HepG2 (cell line): Measurements from ENCODE around the gene GALNT10. TPM values are rescaled to one million over a fixed set of nuclear protein-coding genes. Genes with fewer than 3 reads are reported as not detected.

Source experiments
- ATAC-seq: fragments of 200-7000 bp; cut with Tn5 transposase; 3 replicates; pipeline ENCODE4 v1.9.1; 2020; ENCODE audit warnings: mild to moderate bottlenecking, moderate library complexity
- BruUV-seq: library from RNA; stranded (reverse); fragments of 400-500 nt; replicated peaks from 2 replicates; lab custom pipeline; 2021; lab: Mats Ljungman, UMichigan
- CTCF ChIA-PET: fragments of 300-600 bp; formaldehyde crosslinking; extraction: SDS; loops from one replicate; lab custom pipeline; 2021; ENCODE audit warnings: low total read pairs, inconsistent platforms, low intra/inter-chr PET ratio; lab: Yijun Ruan, JAX
- POLR2A ChIA-PET: fragments of 350-600 bp; sonication (Branson Sonifier 250); formaldehyde crosslinking; loops from one replicate; lab custom pipeline; 2020; ENCODE audit warnings: antibody characterized with exemption, inconsistent platforms; lab: Yijun Ruan, JAX
- DNase-seq: peaks from one replicate; pipeline ENCODE4 v3.0.0-alpha.2; 2015; ENCODE audit warnings: low spot score
- FAIRE-seq: peaks from 3 replicates; lab custom pipeline; 2011; peaks lifted over from hg19 to GRCh38; lab: Jason Lieb, UNC
- H2AFZ ChIP-seq: one replicate; pipeline ENCODE4 v1.6.1; 2011; ENCODE audit warnings: low read length, inconsistent platforms
- H3K27ac ChIP-seq: fragments of 300-600 bp; 3 replicates; pipeline ENCODE4 v1.8.0; 2011; ENCODE audit warnings: mixed run types, mild to moderate bottlenecking, mixed read lengths, low read length, inconsistent platforms; ENCODE audit not compliant: insufficient read depth; ENCODE audit errors: extremely low read length
- H3K27me3 ChIP-seq, 2 experiments: fragments of 200-600 bp in 1 of 2; 2 replicates in 1 of 2; 3 replicates in 1 of 2; pipeline versions ENCODE4 v1.6.0 to v1.8.0; 2011; ENCODE audit warnings: low read length in 2 of 2, mild to moderate bottlenecking in 2 of 2, moderate library complexity in 2 of 2, inconsistent platforms in 1 of 2; ENCODE audit not compliant: insufficient read depth in 2 of 2, control insufficient read depth in 1 of 2
- H3K36me3 ChIP-seq, 2 experiments: fragments of 200-600 bp in 1 of 2; replicated peaks in 1 of 2; 2 replicates in 1 of 2; 3 replicates in 1 of 2; pipeline versions ENCODE4 v1.5.1 to v1.8.0; 2011; ENCODE audit warnings: low read length in 2 of 2, inconsistent platforms in 1 of 2; ENCODE audit not compliant: insufficient read depth in 2 of 2, control insufficient read depth in 1 of 2
- H3K4me1 ChIP-seq: 2 replicates; pipeline ENCODE4 v1.5.1; 2012; ENCODE audit warnings: low read length, inconsistent platforms; ENCODE audit not compliant: insufficient read depth
- H3K4me2 ChIP-seq: 2 replicates; pipeline ENCODE4 v1.6.0; 2011; ENCODE audit warnings: low read depth, low read length, inconsistent platforms
- H3K4me3 ChIP-seq, 3 experiments: fragments of 200-600 bp in 1 of 3; sonication (generic), shearing (Covaris generic) in 1 of 3; replicated peaks in 1 of 3; 2 replicates each; pipeline ENCODE4 v1.5.1; 2011 to 2016; ENCODE audit warnings: low read length in 3 of 3, inconsistent platforms in 2 of 3, low read depth in 2 of 3, mild to moderate bottlenecking in 2 of 3, control low read depth in 1 of 3, mixed read lengths in 1 of 3; ENCODE audit not compliant: insufficient read depth in 1 of 3
- H3K79me2 ChIP-seq: one replicate; pipeline ENCODE4 v1.6.1; 2011; ENCODE audit warnings: low read length, inconsistent platforms; ENCODE audit not compliant: insufficient read depth
- H3K9ac ChIP-seq: 2 replicates; pipeline ENCODE4 v1.6.0; 2011; ENCODE audit warnings: mild to moderate bottlenecking, low read depth, low read length, inconsistent platforms; ENCODE audit not compliant: insufficient read depth
- H3K9me3 ChIP-seq: 2 replicates; pipeline ENCODE4 v1.5.1; 2012; ENCODE audit warnings: mild to moderate bottlenecking, low read length
- H4K20me1 ChIP-seq: 2 replicates; pipeline ENCODE4 v1.6.0; 2011; ENCODE audit warnings: inconsistent platforms, mild to moderate bottlenecking, low read length, moderate library complexity; ENCODE audit not compliant: insufficient read depth
- GPN1 ChIP-seq: sonication (generic); formaldehyde crosslinking; IDR thresholded peaks from 2 replicates; pipeline ENCODE4 v1.5.1; 2020; ENCODE audit warnings: missing genetic modification reagents, borderline replicate concordance
- ZNF281 ChIP-seq: sonication (generic); formaldehyde crosslinking; IDR thresholded peaks from 2 replicates; pipeline ENCODE4 v1.4.0; 2020; ENCODE audit warnings: missing genetic modification reagents, borderline replicate concordance
- WGBS: methylation state at CpG from one replicate; pipeline ENCODE4 v1.1.6; 2017; ENCODE audit warnings: low lambda C conversion rate; 5-methylcytosine and 5-hydroxymethylcytosine counted together
- in situ Hi-C: cut with HindIII; loops from 2 replicates; pipeline ENCODE4 v1.10.0; 2017; ENCODE audit warnings: low pct_unique_long_range_greater_than_20kb; ENCODE audit not compliant: extremely low pct_ligation_motif_present
- intact Hi-C: fragments of 100-400 bp; cut with micrococcal nuclease; formaldehyde crosslinking; loops from one replicate; pipeline ENCODE4 v1.10.0; 2022; ENCODE audit not compliant: unreplicated experiment
- polyA plus RNA-seq, 8 experiments: library from polyadenylated mRNA; depleted of rRNA in 3 of 8; stranded (reverse) in 7 of 8; unstranded in 1 of 8; fragments of >200 nt; fragmentation: Illumina TruSeq in 4 of 8; extraction: Trizol in 4 of 8; gene quantifications; 2 replicates each; pipeline versions ENCODE4 v1.2.1 to v1.2.3, GENCODE V29; 2011 to 2016; ENCODE audit warnings: low read depth in 4 of 8, missing spikeins in 1 of 8, mixed read lengths in 1 of 8; ENCODE audit not compliant: insufficient read depth in 1 of 8
- total RNA-seq, 5 experiments: library from RNA; depleted of rRNA; stranded (reverse); fragments of >200 nt; fragmentation: Illumina TruSeq; extraction: Trizol; gene quantifications; 2 replicates each; pipeline ENCODE4 v1.2.3, GENCODE V29; 2016; ENCODE audit warnings: low read depth in 1 of 5
- TF ChIP-seq, protein P1 (sequence below): sonication (generic); formaldehyde crosslinking; IDR thresholded peaks from 2 replicates; pipeline ENCODE4 v1.5.0; 2020; ENCODE audit warnings: mild to moderate bottlenecking, low read depth, missing genetic modification reagents, borderline replicate concordance

The GALNT10 gene
- total and polyA plus RNA-seq, 2 of the 13 experiments (the other 11 are each of a cell fraction or from before 2014, with no cell fraction given): 8.1 to 11.2 TPM

DNA sequence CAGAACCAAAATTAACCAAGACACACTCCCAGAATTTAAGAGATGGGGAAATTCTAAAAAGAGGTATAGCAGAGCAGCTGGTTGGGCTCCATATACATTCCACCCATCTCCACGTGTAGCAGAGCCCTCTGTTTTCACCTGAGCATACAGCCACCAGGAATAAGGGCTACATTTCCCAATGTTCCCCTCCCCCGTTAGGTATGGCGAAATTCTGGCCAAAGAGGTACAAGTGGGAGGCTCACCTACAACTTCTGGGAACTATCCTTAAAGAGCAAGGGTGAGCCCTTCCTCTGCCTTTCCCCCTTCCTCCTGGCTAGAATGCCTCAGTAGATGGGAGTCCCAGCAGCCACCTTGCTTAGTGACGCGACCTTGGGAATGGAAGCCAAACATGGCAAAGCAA, 250.0 kb downstream of the GALNT10 start:
- no peak for ATAC-seq
- peaks cover 0 to 27% of the 10 kb centered on the region in 2 experiments; a peak in 4 of 5 replicates for H3K36me3 ChIP-seq
- POLR2A ChIA-PET: no interaction called here
- WGBS: 100% methylated on average over 2 of the region's 5 CpGs
- intact Hi-C loops: no loop called here
- H3K9ac ChIP-seq: no peak overlapping the region
- H3K4me3 ChIP-seq: no peak overlapping the region
- no peak for FAIRE-seq
- DNase-seq: no peak
- H3K9me3 ChIP-seq: no peaks in the 10 kb centered on the region
- H3K27me3 ChIP-seq: no peaks in the 10 kb centered on the region; a peak in 1 of 5 replicates
- H3K27ac ChIP-seq: no peak overlapping the region
- H3K79me2 ChIP-seq: peaks cover 3% of the 10 kb centered on the region
- no peaks in the 10 kb centered on the region for H4K20me1 ChIP-seq
- no TSS peak for BruUV-seq
- in situ Hi-C loops: no loop called here
- peak; percentile 59 for TF ChIP-seq ZNF281 (CRISPR knock-in tag)
- TF ChIP-seq, protein P1, sequence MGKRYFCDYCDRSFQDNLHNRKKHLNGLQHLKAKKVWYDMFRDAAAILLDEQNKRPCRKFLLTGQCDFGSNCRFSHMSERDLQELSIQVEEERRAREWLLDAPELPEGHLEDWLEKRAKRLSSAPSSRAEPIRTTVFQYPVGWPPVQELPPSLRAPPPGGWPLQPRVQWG (CRISPR knock-in tag): no peak
- H2AFZ ChIP-seq: no peak overlapping the region
- H3K4me1 ChIP-seq: peaks cover 7% of the 10 kb centered on the region; the same call in 1 of the 2 replicates
- CTCF ChIA-PET: no interaction called here
- H3K4me2 ChIP-seq: no peak overlapping the region

- DNase-seq (no peak), ATAC-seq (no peak), FAIRE-seq (no peak)
- Histone ChIP-seq H3K9ac (no peak overlapping the region), H3K4me3 (no peak overlapping the region), H4K20me1 (peaks cover 11% of the 10 kb centered on the region), H3K79me2 (peaks cover 14% of the 10 kb centered on the region), H3K4me1 (peaks cover 16% of the 10 kb centered on the region), H3K9me3 (no peaks in the 10 kb centered on the region), H3K27me3 (no peaks in the 10 kb centered on the region; a peak in 1 of 5 replicates), H3K36me3 (peaks cover 0 to 15% of the 10 kb centered on the region in 2 experiments; a peak in 3 of 5 replicates), H3K4me2 (no peak overlapping the region), H3K27ac (no peak overlapping the region), H2AFZ (no peak overlapping the region)
- ChIA-PET POLR2A (no interaction called here), CTCF (no interaction called here)
- 95% methylated on average over 1 of the region's 1 CpG for WGBS
- in situ Hi-C loops: no loop called here
- BruUV-seq: no TSS peak
- no peak for TF ChIP-seq GPN1
- intact Hi-C loops: no loop called here
Observed at GRCh38 chr5:154442801-154443200, 252.3 kb downstream of the GALNT10 start.
